ENCODE data around the gene LILRB4. TPM values are rescaled to one million over a fixed set of nuclear protein-coding genes. Genes with fewer than 3 reads are reported as not detected.

LILRB4 gene
- total RNA-seq, result not detected in 2 replicates

DNA sequence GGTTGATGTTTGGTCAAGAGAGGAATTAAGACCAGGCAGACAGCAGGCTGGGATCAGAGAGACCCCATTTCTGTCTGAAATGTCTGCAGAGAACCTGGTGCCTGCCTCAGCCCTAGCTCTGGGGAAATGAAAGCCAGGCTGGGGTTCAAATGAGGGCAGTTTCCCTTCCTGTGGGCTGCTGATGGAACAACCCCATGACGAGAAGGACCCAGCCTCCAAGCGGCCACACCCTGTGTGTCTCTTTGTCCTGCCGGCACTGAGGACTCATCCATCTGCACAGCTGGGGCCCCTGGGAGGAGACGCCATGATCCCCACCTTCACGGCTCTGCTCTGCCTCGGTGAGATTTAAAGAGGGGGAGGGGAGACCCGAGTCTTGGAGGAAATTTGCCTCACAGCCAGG, at the start of gene LILRB4:
Gene LILRB4, plus strand, starts transcription at position 256 of the 400 bp plus-strand sequence. Its CDS starts 49 bp downstream, at position 305.

DNA sequence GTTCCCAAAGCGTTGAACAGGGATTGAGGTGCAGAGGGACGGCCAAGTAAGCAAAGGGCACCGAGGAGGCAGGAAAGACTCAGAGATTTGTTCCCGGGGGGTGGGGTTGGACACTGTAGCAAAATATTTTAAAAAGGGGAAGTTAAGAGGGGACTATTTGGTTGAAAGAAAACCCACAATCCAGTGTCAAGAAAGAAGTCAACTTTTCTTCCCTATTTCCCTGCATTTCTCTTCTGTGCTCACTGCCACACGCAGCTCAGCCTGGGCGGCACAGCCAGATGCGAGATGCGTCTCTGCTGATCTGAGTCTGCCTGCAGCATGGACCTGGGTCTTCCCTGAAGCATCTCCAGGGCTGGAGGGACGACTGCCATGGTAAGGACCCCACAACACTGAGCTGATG, 32.5 kb upstream of the LILRB4 start, which contains the start of gene LILRB1:
Gene LILRB1, plus strand, starts transcription at position 223 of the 400 bp plus-strand sequence. CDS start 590 bp downstream, outside the sequence.

Other genes starting within 250 kb of the LILRB4 start
- 0.16 TPM in 1 of 2 replicates, not detected in the other for gene TTYH1, start 247.5 kb upstream of the LILRB4 start, total RNA-seq
- 28.5 and 68.2 TPM in 2 replicates for gene LENG8, start 213.8 kb upstream of the LILRB4 start, total RNA-seq
- 3.6 and 4.9 TPM in 2 replicates for gene LENG9, start 199.2 kb upstream of the LILRB4 start, total RNA-seq
- gene CDC42EP5, start 189.7 kb upstream of the LILRB4 start, total RNA-seq, result 85.5 and 90.4 TPM in 2 replicates
- gene LAIR2, start 160.2 kb upstream of the LILRB4 start, total RNA-seq, result not detected in 2 replicates
- not detected in 2 replicates for gene LILRA2, start 89.2 kb upstream of the LILRB4 start, total RNA-seq
- gene LILRA1, start 69.4 kb upstream of the LILRB4 start, total RNA-seq, result not detected in 2 replicates
- not detected in 2 replicates for gene LILRB1, start 32.5 kb upstream of the LILRB4 start, total RNA-seq
- not detected in 2 replicates for gene KIR3DL3, start 61.5 kb downstream of the LILRB4 start, total RNA-seq
- gene KIR2DL3, start 75.5 kb downstream of the LILRB4 start, total RNA-seq, result not detected in 2 replicates
- not detected in 2 replicates for gene KIR2DL1, start 106.8 kb downstream of the LILRB4 start, total RNA-seq
- not detected in 2 replicates for gene KIR2DL4, start 140.6 kb downstream of the LILRB4 start, total RNA-seq
- not detected in 2 replicates for gene KIR3DL1, start 153.5 kb downstream of the LILRB4 start, total RNA-seq
- gene KIR2DS4, start 169.7 kb downstream of the LILRB4 start, total RNA-seq, result not detected in 2 replicates
- not detected in 2 replicates for gene KIR3DL2, start 187.5 kb downstream of the LILRB4 start, total RNA-seq
- gene FCAR, start 211.2 kb downstream of the LILRB4 start, total RNA-seq, result not detected in 2 replicates
- gene NCR1, start 243.2 kb downstream of the LILRB4 start, total RNA-seq, result not detected in 2 replicates

All from cardiac atrium fibroblast (primary cell).